ENCODE measurements around the gene BRD1.
"Not testable (repeated sequence)": the region's sequence is repeated elsewhere in the genome, so short reads cannot be mapped to it uniquely, and the experiment has no call there.

GRCh38 chr22:49852568-49852897 is 24.9 kb upstream of the BRD1 start:
- not testable (repeated sequence) for TF ChIP-seq CTCF (IDR thresholded peaks at IDR 0.05; ENCODE audit: poor library complexity); EZH2 (IDR thresholded peaks at IDR 0.05; ENCODE audit: borderline replicate concordance); EZH2phosphoT487 (IDR thresholded peaks at IDR 0.05; ENCODE audit: low read depth, severe bottlenecking, unreplicated experiment)
